Activated naive CD4-positive, alpha-beta T cell treated with anti-CD3 and anti-CD28 coated beads, Interleukin-2, amount 50 U/mL, for 16 hours (primary cell): ENCODE results near the gene NUP214.
"Not testable (repeated sequence)": the region's sequence is repeated elsewhere in the genome, so short reads cannot be mapped to it uniquely, and the experiment has no call there.

Experiments
- DNase-seq: peaks from one replicate; pipeline ENCODE4 v3.0.0-alpha.2; 2020

Gene NUP214

GRCh38 chr9:131117762-131118145, 7.6 kb upstream of the NUP214 start:
- DNase-seq = no peak

- DNase-seq = no peak
Measured at GRCh38 chr9:131119600-131119999, 5.8 kb upstream of the NUP214 start.

GRCh38 chr9:131120620-131121228, 4.7 kb upstream of the NUP214 start:
- no peak for DNase-seq

GRCh38 chr9:131121346-131121745, 4.0 kb upstream of the NUP214 start:
- DNase-seq = no peak

- DNase-seq = no peak
Measured at GRCh38 chr9:131122158-131122557, 3.2 kb upstream of the NUP214 start.

GRCh38 chr9:131125038-131125287, 423 bp upstream of the NUP214 start:
- DNase-seq = no peak

- DNase-seq = no peak
Measured at GRCh38 chr9:131126059-131126426, 657 bp downstream of the NUP214 start.

- no peak for DNase-seq
Measured at GRCh38 chr9:131129183-131129582, 3.8 kb downstream of the NUP214 start.

- DNase-seq = no peak
Measured at GRCh38 chr9:131138676-131139075, 13.3 kb downstream of the NUP214 start.

- no peak for DNase-seq
Measured at GRCh38 chr9:131140112-131140511, 14.7 kb downstream of the NUP214 start.

GRCh38 chr9:131140550-131140949, 15.2 kb downstream of the NUP214 start:
- DNase-seq = no peak

- DNase-seq = no peak
Measured at GRCh38 chr9:131142160-131142559, 16.8 kb downstream of the NUP214 start.

GRCh38 chr9:131144201-131144600, 18.8 kb downstream of the NUP214 start:
- no peak for DNase-seq

- no peak for DNase-seq
Measured at GRCh38 chr9:131145245-131145644, 19.9 kb downstream of the NUP214 start.

- DNase-seq = no peak
Measured at GRCh38 chr9:131146186-131146585, 20.8 kb downstream of the NUP214 start.

GRCh38 chr9:131148276-131148675, 22.9 kb downstream of the NUP214 start:
- DNase-seq = no peak

GRCh38 chr9:131148966-131149687, 23.7 kb downstream of the NUP214 start:
- no peak for DNase-seq

- no peak for DNase-seq
Measured at GRCh38 chr9:131149688-131150053, 24.3 kb downstream of the NUP214 start.

GRCh38 chr9:131153595-131153994, 28.2 kb downstream of the NUP214 start:
- DNase-seq = no peak

GRCh38 chr9:131158673-131159072, 33.3 kb downstream of the NUP214 start:
- DNase-seq = not testable (repeated sequence)

- DNase-seq = no peak
Measured at GRCh38 chr9:131160416-131161112, 35.2 kb downstream of the NUP214 start.

- DNase-seq = no peak
Measured at GRCh38 chr9:131161585-131161984, 36.2 kb downstream of the NUP214 start.

GRCh38 chr9:131162886-131163285, 37.5 kb downstream of the NUP214 start:
- DNase-seq = no peak

- no peak for DNase-seq
Measured at GRCh38 chr9:131165523-131165922, 40.1 kb downstream of the NUP214 start.
